ENCODE data around the gene LDB1. TPM values are rescaled to one million over a fixed set of nuclear protein-coding genes. Genes with fewer than 3 reads are reported as not detected.

LDB1 gene
- total RNA-seq, 4 donors from 2014 or later: 62.0 to 217 (median 96.0) TPM

- no peaks in the 10 kb centered on the region for H3K9me3 ChIP-seq
- H3K36me3 ChIP-seq: peaks cover 46% of the 10 kb centered on the region
- peak overlapping the region; percentile 73 for H3K4me3 ChIP-seq
- H3K4me1 ChIP-seq: peaks cover 56% of the 10 kb centered on the region
- peak overlapping the region; percentile 90 for H3K27ac ChIP-seq
- DNase-seq (ENCODE audit: low spot score in 2 of 2): no peak
- WGBS: 36% methylated on average over 3 of the region's 3 CpGs
- TF ChIP-seq, protein P1, sequence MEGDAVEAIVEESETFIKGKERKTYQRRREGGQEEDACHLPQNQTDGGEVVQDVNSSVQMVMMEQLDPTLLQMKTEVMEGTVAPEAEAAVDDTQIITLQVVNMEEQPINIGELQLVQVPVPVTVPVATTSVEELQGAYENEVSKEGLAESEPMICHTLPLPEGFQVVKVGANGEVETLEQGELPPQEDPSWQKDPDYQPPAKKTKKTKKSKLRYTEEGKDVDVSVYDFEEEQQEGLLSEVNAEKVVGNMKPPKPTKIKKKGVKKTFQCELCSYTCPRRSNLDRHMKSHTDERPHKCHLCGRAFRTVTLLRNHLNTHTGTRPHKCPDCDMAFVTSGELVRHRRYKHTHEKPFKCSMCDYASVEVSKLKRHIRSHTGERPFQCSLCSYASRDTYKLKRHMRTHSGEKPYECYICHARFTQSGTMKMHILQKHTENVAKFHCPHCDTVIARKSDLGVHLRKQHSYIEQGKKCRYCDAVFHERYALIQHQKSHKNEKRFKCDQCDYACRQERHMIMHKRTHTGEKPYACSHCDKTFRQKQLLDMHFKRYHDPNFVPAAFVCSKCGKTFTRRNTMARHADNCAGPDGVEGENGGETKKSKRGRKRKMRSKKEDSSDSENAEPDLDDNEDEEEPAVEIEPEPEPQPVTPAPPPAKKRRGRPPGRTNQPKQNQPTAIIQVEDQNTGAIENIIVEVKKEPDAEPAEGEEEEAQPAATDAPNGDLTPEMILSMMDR (IDR thresholded peaks at IDR 0.05): no peak
- no peak for TF ChIP-seq POLR2A (IDR thresholded peaks at IDR 0.05)
- no peak for TF ChIP-seq EP300 (IDR thresholded peaks at IDR 0.05)
- no peak for TF ChIP-seq POLR2AphosphoS5 (IDR thresholded peaks at IDR 0.05)
- no peaks in the 10 kb centered on the region for H3K27me3 ChIP-seq
Measured at GRCh38 chr10:102112210-102112817, 7.9 kb downstream of the LDB1 start.

GRCh38 chr10:102111276-102111675, 8.9 kb downstream of the LDB1 start:
- peaks cover 55% of the 10 kb centered on the region for H3K36me3 ChIP-seq
- TF ChIP-seq POLR2AphosphoS5 (IDR thresholded peaks at IDR 0.05) (no peak), POLR2A (IDR thresholded peaks at IDR 0.05) (no peak), EP300 (IDR thresholded peaks at IDR 0.05) (no peak)
- TF ChIP-seq, protein P1 (IDR thresholded peaks at IDR 0.05): no peak
- WGBS: 90% methylated on average over 12 of the region's 12 CpGs

DNA sequence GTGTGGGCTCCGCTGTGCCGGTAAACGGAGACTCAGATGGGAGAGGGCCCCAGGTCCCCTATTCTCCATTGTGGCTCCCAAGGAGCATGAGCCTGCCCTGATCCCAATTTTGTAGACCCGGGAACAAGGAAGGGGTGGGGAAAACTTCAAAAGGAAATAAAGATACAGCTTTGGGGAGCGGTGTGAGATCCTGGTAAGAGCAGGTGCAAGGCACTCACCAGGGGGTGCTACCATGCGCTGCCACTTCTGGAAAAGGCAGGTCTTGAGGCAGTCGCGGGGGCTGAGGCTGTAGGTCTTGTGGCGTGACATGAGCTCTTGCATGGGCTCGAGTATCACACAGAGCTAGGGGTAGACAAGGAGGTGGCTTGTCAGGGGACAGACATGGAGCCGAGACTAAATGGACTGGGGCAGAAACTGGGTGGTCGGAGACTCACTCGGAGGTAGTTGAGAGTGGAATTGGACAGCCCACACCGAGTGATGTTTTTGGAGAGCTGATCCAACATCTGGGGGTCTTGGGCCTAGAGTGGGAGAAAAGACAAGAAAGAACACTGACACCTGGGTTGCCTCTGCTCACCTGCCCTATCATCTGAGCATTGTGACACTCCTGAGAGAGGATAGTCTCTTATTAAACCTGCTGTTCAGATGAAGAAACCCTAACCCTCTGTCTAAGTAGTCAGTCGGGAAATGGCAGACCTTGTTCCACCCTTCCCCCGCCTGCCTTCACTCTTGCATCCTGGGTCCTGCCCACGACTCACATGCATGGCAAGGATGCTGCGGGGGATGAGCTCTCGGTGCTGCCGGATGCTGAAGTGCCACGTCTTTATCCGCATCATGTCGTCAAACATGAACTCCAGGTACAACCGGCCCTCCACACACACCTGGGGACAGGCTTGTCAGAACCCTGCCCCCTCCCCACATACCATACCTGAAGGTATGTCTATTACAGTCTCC, 10.7 kb downstream of the LDB1 start:
- no peak overlapping the region for H3K4me3 ChIP-seq
- peaks cover 32% of the 10 kb centered on the region for H3K4me1 ChIP-seq
- H3K27me3 ChIP-seq: no peaks in the 10 kb centered on the region
- WGBS: 82% methylated on average over 24 of the region's 24 CpGs
- DNase-seq (ENCODE audit: low spot score in 2 of 2): no peak
- peaks cover 58% of the 10 kb centered on the region for H3K36me3 ChIP-seq
- TF ChIP-seq EP300 (IDR thresholded peaks at IDR 0.05): no peak
- TF ChIP-seq POLR2A (IDR thresholded peaks at IDR 0.05): no peak
- TF ChIP-seq, protein P1 (IDR thresholded peaks at IDR 0.05): no peak
- no peak for TF ChIP-seq POLR2AphosphoS5 (IDR thresholded peaks at IDR 0.05)
- H3K27ac ChIP-seq: no peak overlapping the region
- no peaks in the 10 kb centered on the region for H3K9me3 ChIP-seq

More at GRCh38 chr10:102111276-102111675, 8.9 kb downstream of the LDB1 start:
- Histone ChIP-seq H3K4me3 (no peak overlapping the region), H3K27me3 (no peaks in the 10 kb centered on the region), H3K27ac (no peak overlapping the region), H3K9me3 (no peaks in the 10 kb centered on the region), H3K4me1 (peaks cover 46% of the 10 kb centered on the region)
- no peak for DNase-seq (ENCODE audit: low spot score in 2 of 2)

GRCh38 chr10:102106998-102107397, 13.2 kb downstream of the LDB1 start:
- Histone ChIP-seq H3K27ac (no peak overlapping the region), H3K27me3 (no peaks in the 10 kb centered on the region), H3K4me1 (peaks cover 8% of the 10 kb centered on the region), H3K36me3 (peaks cover 64% of the 10 kb centered on the region), H3K4me3 (no peak overlapping the region), H3K9me3 (no peaks in the 10 kb centered on the region)
- 56% methylated on average over 2 of the region's 2 CpGs for WGBS
- no peak for DNase-seq (ENCODE audit: low spot score in 2 of 2)
- TF ChIP-seq, protein P1 (IDR thresholded peaks at IDR 0.05): no peak
- TF ChIP-seq POLR2AphosphoS5 (IDR thresholded peaks at IDR 0.05) (no peak), POLR2A (IDR thresholded peaks at IDR 0.05) (no peak), EP300 (IDR thresholded peaks at IDR 0.05) (no peak)

DNA sequence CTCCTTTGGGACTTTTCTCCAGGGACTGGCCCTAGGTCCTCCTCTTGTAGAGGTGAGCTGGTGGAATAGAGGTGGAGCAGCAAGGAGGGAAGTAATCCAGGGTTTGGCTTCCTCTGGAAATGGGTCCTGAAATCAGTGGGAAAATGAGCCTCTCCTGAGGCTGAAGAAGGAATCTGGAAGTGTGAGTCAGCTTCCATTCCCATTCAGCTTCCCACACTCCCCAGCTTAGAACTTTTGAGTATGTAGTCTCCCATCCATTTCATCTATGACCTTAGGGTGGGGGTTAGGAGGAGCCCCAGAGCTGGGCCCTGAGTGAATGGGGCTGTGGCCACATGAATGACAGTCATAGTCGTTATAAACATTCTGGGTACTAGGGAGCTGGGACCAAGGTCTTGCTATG, 17.7 kb downstream of the LDB1 start:
- H3K36me3 ChIP-seq: peaks cover 19% of the 10 kb centered on the region

More for the DNA sequence above, 17.7 kb downstream of the LDB1 start:
- Histone ChIP-seq H3K27ac (no peak overlapping the region), H3K4me1 (no peaks in the 10 kb centered on the region), H3K4me3 (no peak overlapping the region), H3K27me3 (no peaks in the 10 kb centered on the region), H3K9me3 (no peaks in the 10 kb centered on the region)
- no peak for TF ChIP-seq EP300 (IDR thresholded peaks at IDR 0.05)
- TF ChIP-seq POLR2A (IDR thresholded peaks at IDR 0.05): no peak
- TF ChIP-seq POLR2AphosphoS5 (IDR thresholded peaks at IDR 0.05): no peak
- TF ChIP-seq, protein P1 (IDR thresholded peaks at IDR 0.05): no peak
- no peak for DNase-seq (ENCODE audit: low spot score in 2 of 2)
- WGBS: 40% methylated on average over 1 of the region's 1 CpG

All from suprapubic skin (tissue), 4 donors.